NCI-H2171 treated with DMSO at 0.1 percent for 48 hours (cell line): ENCODE data around the gene ALOX12B.
A peak's percentile ranks its signal among the peaks of the same experiment; 100 is the strongest.
"Not testable (repeated sequence)": the region's sequence is repeated elsewhere in the genome, so short reads cannot be mapped to it uniquely, and the experiment has no call there.

Experiments
- DNase-seq: peaks from one replicate; lab custom pipeline; 2025; lab: John Stamatoyannopoulos, UW

The ALOX12B gene

GRCh38 chr17:8063761-8064534 lies 23.6 kb downstream of the ALOX12B start:
- DNase-seq, result no peak

GRCh38 chr17:8062807-8063483 lies 24.6 kb downstream of the ALOX12B start:
- DNase-seq, result no peak

GRCh38 chr17:8062435-8062806 lies 25.1 kb downstream of the ALOX12B start:
- DNase-seq, result no peak

GRCh38 chr17:8061851-8062250 lies 25.7 kb downstream of the ALOX12B start:
- not testable (repeated sequence) for DNase-seq

- peak; percentile 70 for DNase-seq
Measured at GRCh38 chr17:8060274-8060673, 27.2 kb downstream of the ALOX12B start.

GRCh38 chr17:8059131-8059530 lies 28.4 kb downstream of the ALOX12B start:
- DNase-seq, result no peak

- DNase-seq, result peak; percentile 91
Measured at GRCh38 chr17:8057691-8058114, 29.8 kb downstream of the ALOX12B start.

GRCh38 chr17:8056976-8057625 lies 30.4 kb downstream of the ALOX12B start:
- no peak for DNase-seq

GRCh38 chr17:8056232-8056975 lies 31.1 kb downstream of the ALOX12B start:
- DNase-seq, result no peak

- no peak for DNase-seq
Measured at GRCh38 chr17:8055851-8056231, 31.7 kb downstream of the ALOX12B start.

- DNase-seq, result no peak
Measured at GRCh38 chr17:8053600-8053999, 33.9 kb downstream of the ALOX12B start.

GRCh38 chr17:8052256-8053252 lies 35.0 kb downstream of the ALOX12B start:
- no peak for DNase-seq

GRCh38 chr17:8051831-8052230 lies 35.7 kb downstream of the ALOX12B start:
- no peak for DNase-seq

- DNase-seq, result no peak
Measured at GRCh38 chr17:8048736-8049135, 38.8 kb downstream of the ALOX12B start.

GRCh38 chr17:8048236-8048635 lies 39.3 kb downstream of the ALOX12B start:
- no peak for DNase-seq

- no peak for DNase-seq
Measured at GRCh38 chr17:8047769-8048110, 39.8 kb downstream of the ALOX12B start.

- no peak for DNase-seq
Measured at GRCh38 chr17:8046929-8047768, 40.4 kb downstream of the ALOX12B start.

- DNase-seq, result no peak
Measured at GRCh38 chr17:8046306-8046928, 41.1 kb downstream of the ALOX12B start.
